Mesendoderm (in vitro differentiated cells): Measurements from ENCODE around the gene FUT8.
"Not testable (repeated sequence)": the region's sequence is repeated elsewhere in the genome, so short reads cannot be mapped to it uniquely, and the experiment has no call there.

Source experiments
- DNase-seq: peaks from one replicate; pipeline ENCODE4 v3.0.0; 2013
- H2AK5ac ChIP-seq: 2 replicates; pipeline ENCODE4 v1.6.1; 2013; ENCODE audit warnings: low read length, inconsistent platforms
- H2BK120ac ChIP-seq: 2 replicates; pipeline ENCODE4 v1.6.1; 2013; ENCODE audit warnings: low read depth, mild to moderate bottlenecking, low read length, moderate library complexity, mixed read lengths
- H2BK15ac ChIP-seq: replicated peaks from 2 replicates; pipeline ENCODE4 v1.6.1; 2013; ENCODE audit warnings: low read depth, mild to moderate bottlenecking, moderate library complexity
- H2BK5ac ChIP-seq: 2 replicates; pipeline ENCODE4 v1.6.1; 2013; ENCODE audit warnings: low read length, inconsistent platforms
- H3K18ac ChIP-seq: 2 replicates; pipeline ENCODE4 v1.6.1; 2013; ENCODE audit warnings: mild to moderate bottlenecking, low read length, mixed read lengths
- H3K23ac ChIP-seq: one replicate; pipeline ENCODE4 v1.6.1; 2013; ENCODE audit warnings: low read length
- H3K27ac ChIP-seq: 2 replicates; pipeline ENCODE4 v1.5.1; 2013; ENCODE audit warnings: low read depth, mild to moderate bottlenecking, inconsistent platforms, low read length, moderate library complexity
- H3K27me3 ChIP-seq: 2 replicates; pipeline ENCODE4 v1.6.1; 2013; ENCODE audit warnings: low read length, control low read depth, mild to moderate bottlenecking, inconsistent platforms; ENCODE audit not compliant: insufficient read depth, poor library complexity
- H3K36me3 ChIP-seq: 2 replicates; pipeline ENCODE4 v1.6.1; 2013; ENCODE audit warnings: low read length, inconsistent platforms; ENCODE audit not compliant: control insufficient read depth, insufficient read depth
- H3K4ac ChIP-seq: one replicate; pipeline ENCODE4 v1.6.1; 2013; ENCODE audit warnings: low read depth, mild to moderate bottlenecking, low read length, moderate library complexity
- H3K4me1 ChIP-seq: 2 replicates; pipeline ENCODE4 v1.6.1; 2013; ENCODE audit warnings: low read depth, low read length, inconsistent platforms; ENCODE audit not compliant: control insufficient read depth
- H3K4me2 ChIP-seq: 2 replicates; pipeline ENCODE4 v1.6.1; 2013; ENCODE audit warnings: low read length
- H3K4me3 ChIP-seq: 2 replicates; pipeline ENCODE4 v1.5.1; 2013; ENCODE audit warnings: mild to moderate bottlenecking, low read length
- H3K56ac ChIP-seq: one replicate; pipeline ENCODE4 v1.6.1; 2013; ENCODE audit warnings: low read length
- H3K79me1 ChIP-seq: 2 replicates; pipeline ENCODE4 v1.6.1; 2013; ENCODE audit warnings: low read length, inconsistent platforms
- H3K79me2 ChIP-seq: 2 replicates; pipeline ENCODE4 v1.6.1; 2013; ENCODE audit warnings: mild to moderate bottlenecking, low read length; ENCODE audit not compliant: control insufficient read depth, insufficient read depth
- H3K9ac ChIP-seq: 2 replicates; pipeline ENCODE4 v1.6.1; 2013; ENCODE audit warnings: low read length, inconsistent platforms
- H4K5ac ChIP-seq: one replicate; pipeline ENCODE4 v1.6.1; 2013; ENCODE audit warnings: low read length
- H4K8ac ChIP-seq: one replicate; pipeline ENCODE4 v1.6.1; 2013; ENCODE audit warnings: low read depth, mild to moderate bottlenecking, control low read depth, low read length, moderate library complexity
- WGBS: extraction: QIAGEN DNeasy Blood & Tissue Kit; methylation state at CpG from one replicate; pipeline ENCODE4 v1.1.7; 2013; ENCODE audit warnings: low lambda C conversion rate, missing lambda C conversion rate; ENCODE audit not compliant: insufficient coverage; ENCODE audit errors: extremely low coverage; 5-methylcytosine and 5-hydroxymethylcytosine counted together

Gene FUT8

DNA sequence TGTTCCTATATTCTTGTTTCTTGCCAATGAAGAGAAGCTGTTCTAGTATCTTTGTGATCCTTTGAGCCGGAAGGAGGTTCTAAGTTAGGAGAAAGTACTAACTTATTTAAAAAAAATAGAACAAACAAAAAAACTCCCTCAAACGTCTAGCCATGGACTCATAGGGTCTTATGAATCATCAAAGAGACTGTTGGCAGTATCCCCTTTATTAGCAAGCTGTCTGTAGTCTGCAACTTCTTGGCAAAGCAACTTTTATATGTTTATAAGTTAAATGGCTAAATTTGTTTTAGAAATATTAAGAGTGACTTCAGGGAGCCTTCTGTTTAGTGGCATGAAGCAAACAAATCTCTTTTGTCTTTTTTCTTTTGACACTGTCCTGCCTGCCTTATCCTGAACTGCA, 291.9 kb downstream of the FUT8 start:
- Histone ChIP-seq H3K18ac (no peak overlapping the region), H3K79me2 (no peaks in the 10 kb centered on the region), H4K8ac (no peak overlapping the region), H2BK5ac (no peak overlapping the region), H2AK5ac (no peak overlapping the region), H3K9ac (no peak overlapping the region), H3K23ac (no peak overlapping the region), H3K56ac (no peak overlapping the region), H4K5ac (no peak overlapping the region), H2BK15ac (no peak overlapping the region), H3K36me3 (no peaks in the 10 kb centered on the region), H3K27ac (no peak overlapping the region), H3K4me3 (no peak overlapping the region), H3K79me1 (no peaks in the 10 kb centered on the region), H3K4me1 (no peaks in the 10 kb centered on the region), H2BK120ac (no peak overlapping the region), H3K27me3 (no peaks in the 10 kb centered on the region), H3K4me2 (no peak overlapping the region), H3K4ac (no peak overlapping the region)
- no peak for DNase-seq
- no CpG with 5 or more reads among the region's 2 CpGs for WGBS

DNA sequence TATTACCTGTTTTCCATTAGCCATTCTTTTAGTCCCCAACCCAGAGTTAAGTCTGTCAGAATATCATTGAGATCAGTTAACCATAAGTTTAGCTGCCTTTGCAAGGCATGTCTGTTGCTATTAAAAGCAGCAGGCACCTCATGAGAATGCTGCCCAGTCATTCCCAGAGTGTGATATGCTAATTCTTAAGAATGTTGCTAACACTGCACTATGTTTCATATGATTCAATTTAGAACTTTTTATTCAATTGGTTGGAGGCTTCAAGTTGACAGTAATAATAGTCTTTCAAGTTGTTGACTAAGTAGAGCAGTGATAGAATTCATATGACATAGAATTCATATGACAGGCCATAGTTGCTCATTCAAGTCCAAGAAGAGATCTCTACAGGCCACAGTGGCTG, 292.3 kb downstream of the FUT8 start:
- Histone ChIP-seq H2BK15ac (no peak overlapping the region), H3K18ac (no peak overlapping the region), H4K5ac (no peak overlapping the region), H4K8ac (no peak overlapping the region), H3K36me3 (no peaks in the 10 kb centered on the region), H3K27ac (no peak overlapping the region), H2BK5ac (no peak overlapping the region), H3K23ac (no peak overlapping the region), H3K56ac (no peak overlapping the region), H3K4me1 (no peaks in the 10 kb centered on the region), H3K79me2 (no peaks in the 10 kb centered on the region), H3K9ac (no peak overlapping the region), H3K27me3 (no peaks in the 10 kb centered on the region), H3K4me3 (no peak overlapping the region), H2AK5ac (no peak overlapping the region), H3K4me2 (no peak overlapping the region), H2BK120ac (no peak overlapping the region), H3K4ac (no peak overlapping the region), H3K79me1 (no peaks in the 10 kb centered on the region)
- DNase-seq, result peak; percentile 50

DNA sequence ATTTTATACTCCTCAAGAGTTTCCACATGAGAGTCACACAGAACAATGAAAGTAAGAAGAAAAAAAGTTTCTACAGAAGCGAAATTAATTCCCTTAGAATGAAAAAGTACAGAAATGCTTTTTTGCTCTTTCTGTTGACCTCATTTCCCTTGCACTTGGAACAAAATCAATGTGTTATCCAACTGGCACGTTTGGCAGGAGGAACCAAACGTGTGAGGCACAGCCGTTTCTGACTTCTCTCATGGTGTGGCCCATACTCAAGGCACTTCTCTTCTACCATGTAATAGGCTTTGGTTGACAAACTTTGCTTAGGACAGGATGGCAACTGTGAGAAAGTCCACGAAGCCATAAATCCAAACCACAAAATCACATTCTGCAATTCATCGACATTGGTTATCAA, 297.0 kb downstream of the FUT8 start:
- Histone ChIP-seq H3K4ac (no peak overlapping the region), H3K9ac (no peak overlapping the region), H3K27ac (no peak overlapping the region), H3K27me3 (no peaks in the 10 kb centered on the region), H3K23ac (no peak overlapping the region), H3K4me2 (no peak overlapping the region), H3K79me1 (no peaks in the 10 kb centered on the region), H2AK5ac (no peak overlapping the region), H2BK120ac (no peak overlapping the region), H4K8ac (no peak overlapping the region), H3K4me1 (no peaks in the 10 kb centered on the region), H2BK15ac (no peak overlapping the region), H4K5ac (no peak overlapping the region), H2BK5ac (no peak overlapping the region), H3K18ac (no peak overlapping the region), H3K36me3 (no peaks in the 10 kb centered on the region), H3K4me3 (no peak overlapping the region), H3K56ac (no peak overlapping the region), H3K79me2 (no peaks in the 10 kb centered on the region)
- WGBS, result no CpG with 5 or more reads among the region's 6 CpGs
- DNase-seq, result no peak

DNA sequence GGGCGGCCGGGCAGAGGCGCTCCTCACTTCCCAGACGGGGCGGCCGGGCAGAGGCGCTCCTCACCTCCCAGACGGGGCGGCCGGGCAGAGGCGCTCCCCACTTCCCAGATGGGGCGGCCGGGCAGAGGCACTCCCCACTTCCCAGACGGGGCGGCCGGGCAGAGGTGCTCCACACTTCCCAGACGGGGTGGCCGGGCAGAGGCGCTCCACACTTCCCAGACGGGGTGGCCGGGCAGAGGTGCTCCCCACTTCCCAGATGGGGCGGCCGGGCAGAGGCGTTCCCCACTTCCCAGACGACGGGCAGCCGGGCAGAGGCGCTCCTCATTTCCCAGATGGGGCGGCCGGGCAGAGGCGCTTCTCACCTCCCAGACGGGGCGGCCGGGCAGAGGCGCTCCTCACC, 304.3 kb downstream of the FUT8 start:
- H4K8ac ChIP-seq, H3K36me3 ChIP-seq, H3K9ac ChIP-seq, H2AK5ac ChIP-seq, H3K79me2 ChIP-seq, H3K56ac ChIP-seq, H2BK120ac ChIP-seq, H2BK5ac ChIP-seq, H3K27ac ChIP-seq, H3K23ac ChIP-seq, H3K4me2 ChIP-seq, DNase-seq, H3K4ac ChIP-seq, H3K79me1 ChIP-seq, H3K27me3 ChIP-seq, H2BK15ac ChIP-seq, H3K4me1 ChIP-seq, H3K18ac ChIP-seq, H3K4me3 ChIP-seq, H4K5ac ChIP-seq: not testable (repeated sequence)
- WGBS, result no CpG with 5 or more reads among the region's 35 CpGs

- not testable (repeated sequence) for DNase-seq, H3K56ac ChIP-seq, H2BK120ac ChIP-seq, H3K79me1 ChIP-seq, H3K4me1 ChIP-seq, H2BK5ac ChIP-seq, H3K27ac ChIP-seq, H3K4me3 ChIP-seq, H3K18ac ChIP-seq, H3K4me2 ChIP-seq, H3K23ac ChIP-seq, H2BK15ac ChIP-seq, H4K8ac ChIP-seq, H4K5ac ChIP-seq, H3K27me3 ChIP-seq, H2AK5ac ChIP-seq, H3K79me2 ChIP-seq, H3K9ac ChIP-seq, H3K36me3 ChIP-seq, H3K4ac ChIP-seq
- WGBS, result no CpG with 5 or more reads among the region's 29 CpGs
These were observed 304.9 kb downstream of the FUT8 start for GRCh38 chr14:65717384-65717915.

DNA sequence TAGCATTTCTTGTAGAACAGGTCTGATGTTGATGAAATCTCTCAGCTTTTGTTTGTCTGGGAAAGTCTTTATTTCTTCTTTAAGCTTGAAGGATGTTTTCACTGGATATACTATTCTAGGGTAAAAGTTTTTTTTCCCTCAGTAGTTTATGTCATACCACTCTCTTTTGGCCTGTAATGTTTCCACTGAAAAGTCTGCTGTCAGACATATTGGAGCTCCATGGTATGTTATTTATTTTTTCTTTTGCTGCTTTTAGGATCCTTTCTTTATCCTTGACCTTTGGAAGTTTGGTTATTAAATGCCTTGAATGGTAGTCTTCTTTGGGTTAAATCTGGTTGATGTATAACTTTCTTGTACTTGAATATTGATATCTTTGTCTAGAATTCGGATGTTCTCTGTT, 306.1 kb downstream of the FUT8 start:
- H4K8ac ChIP-seq, result no peak overlapping the region
- H3K4me3 ChIP-seq, result no peak overlapping the region
- H2BK120ac ChIP-seq, result no peak overlapping the region
- H3K18ac ChIP-seq, result no peak overlapping the region
- no peak overlapping the region for H3K27ac ChIP-seq
- H3K4me1 ChIP-seq, result no peaks in the 10 kb centered on the region
- no peak overlapping the region for H3K4ac ChIP-seq
- H2BK5ac ChIP-seq, result no peak overlapping the region
- no peak overlapping the region for H3K4me2 ChIP-seq
- H3K79me1 ChIP-seq, result no peaks in the 10 kb centered on the region
- no peak overlapping the region for H3K23ac ChIP-seq
- H3K9ac ChIP-seq, result no peak overlapping the region
- H3K79me2 ChIP-seq, result no peaks in the 10 kb centered on the region
- H4K5ac ChIP-seq, result no peak overlapping the region
- H3K36me3 ChIP-seq, result no peaks in the 10 kb centered on the region
- no CpG with 5 or more reads among the region's 1 CpG for WGBS
- H3K56ac ChIP-seq, result no peak overlapping the region
- H2AK5ac ChIP-seq, result no peak overlapping the region
- DNase-seq, result no peak
- H2BK15ac ChIP-seq, result no peak overlapping the region
- no peaks in the 10 kb centered on the region for H3K27me3 ChIP-seq
